Measurements from ENCODE around the gene CDPF1. TPM values are rescaled to one million over a fixed set of nuclear protein-coding genes. Genes with fewer than 3 reads are reported as not detected.

The CDPF1 gene
- total and polyA plus RNA-seq, 2 experiments from 2014 or later, result 10.1 to 14.5 TPM

- no peak for TF ChIP-seq STAT1 (IDR thresholded peaks at IDR 0.05; ENCODE audit: unreplicated experiment)
- no peak for TF ChIP-seq ZNF462 (CRISPR knock-in tag; IDR thresholded peaks at IDR 0.05)
- no peak for TF ChIP-seq CREB1 (CRISPR knock-in tag; IDR thresholded peaks at IDR 0.05; ENCODE audit: low read depth)
Measured at GRCh38 chr22:46273432-46274148, 23.5 kb upstream of the CDPF1 start (continued).

- H3F3A ChIP-seq (replicated peaks; ENCODE audit: low read depth), result no peaks in the 10 kb centered on the region
- H3K4me2 ChIP-seq, result no peak overlapping the region
- no peaks in the 10 kb centered on the region for H3K4me1 ChIP-seq (ENCODE audit: insufficient read depth)
- peaks cover 16% of the 10 kb centered on the region; the same call in 1 of the 2 replicates for H3K36me3 ChIP-seq (ENCODE audit: insufficient read depth)
- DNase-seq (ENCODE audit: low spot score) (no peak), ATAC-seq (no peak)
- Mint-ChIP-seq H3K36me3 (ENCODE audit: low read depth) (peaks cover 34% of the 10 kb centered on the region), H3K4me3 (no peak overlapping the region), H3K27ac (no peak overlapping the region), H3K27me3 (ENCODE audit: insufficient read depth, low read depth, poor library complexity) (peaks cover 7% of the 10 kb centered on the region), H3K4me1 (peaks cover 4% of the 10 kb centered on the region; the same call in 1 of the 3 replicates), H3K9me3 (no peaks in the 10 kb centered on the region)
- no peaks in the 10 kb centered on the region for H3K9me2 ChIP-seq (ENCODE audit: insufficient read depth)
- H2AFZ ChIP-seq, result no peak overlapping the region
- H3K79me2 ChIP-seq (replicated peaks; ENCODE audit: insufficient read depth), result no peaks in the 10 kb centered on the region
- H4K20me1 ChIP-seq (replicated peaks; ENCODE audit: insufficient read depth), result no peaks in the 10 kb centered on the region; the same call in none of the 2 replicates
- no peaks in the 10 kb centered on the region for H3K27me3 ChIP-seq (ENCODE audit: insufficient read depth)
- H3K27ac ChIP-seq (ENCODE audit: low read depth), result no peak overlapping the region
- no peak overlapping the region for H3K4me3 ChIP-seq
- TF ChIP-seq EZH2phosphoT487 (IDR thresholded peaks at IDR 0.05; ENCODE audit: unreplicated experiment) (no peak), CREB1 (CRISPR knock-in tag; IDR thresholded peaks at IDR 0.05; ENCODE audit: low read depth) (no peak), ZNF331 (CRISPR knock-in tag; IDR thresholded peaks at IDR 0.05; ENCODE audit: low read depth) (no peak), STAT1 (IDR thresholded peaks at IDR 0.05; ENCODE audit: unreplicated experiment) (no peak), CTCF (conservative IDR thresholded peaks at IDR 0.05; ENCODE audit: low read depth in 2 of 2) (no peak), EZH2 (IDR thresholded peaks at IDR 0.05; ENCODE audit: low read depth, unreplicated experiment) (no peak), ZNF114 (CRISPR knock-in tag; IDR thresholded peaks at IDR 0.05) (no peak)
Measured at GRCh38 chr22:46272762-46273431, 22.8 kb upstream of the CDPF1 start.

Measured in GM23338 (cell line).